GM12878 (cell line): Measurements from ENCODE around the gene CAMK2D. TPM values are rescaled to one million over a fixed set of nuclear protein-coding genes. Genes with fewer than 3 reads are reported as not detected.
"Not testable (repeated sequence)": the region's sequence is repeated elsewhere in the genome, so short reads cannot be mapped to it uniquely, and the experiment has no call there.

Experiments
- ATAC-seq: fragments of 200-7000 bp; cut with Tn5 transposase; 3 replicates; pipeline ENCODE4 v1.9.1; 2020; ENCODE audit warnings: mild to moderate bottlenecking, moderate library complexity
- BruUV-seq: library from RNA; stranded (reverse); fragments of 400-500 nt; replicated peaks from 2 replicates; lab custom pipeline; 2021; lab: Mats Ljungman, UMichigan
- CTCF ChIA-PET: fragments of 300-600 bp; sonication (Branson Sonifier 250); formaldehyde crosslinking; extraction: SDS; loops from one replicate; lab custom pipeline; 2021; ENCODE audit warnings: inconsistent platforms; lab: Yijun Ruan, JAX
- POLR2A ChIA-PET: fragments of 350-600 bp; formaldehyde crosslinking; extraction: SDS; loops from one replicate; lab custom pipeline; 2021; ENCODE audit warnings: inconsistent platforms; lab: Charles Lee
- RAD21 ChIA-PET: fragments of 300-600 bp; sonication (Branson Sonifier 250); formaldehyde crosslinking; loops from one replicate; lab custom pipeline; 2023; ENCODE audit warnings: antibody characterized with exemption; ENCODE audit not compliant: unreplicated experiment; lab: Charles Lee
- SMC1A ChIA-PET: fragments of 300-600 bp; sonication (Branson Sonifier 250); formaldehyde crosslinking; loops from one replicate; lab custom pipeline; 2023; ENCODE audit not compliant: unreplicated experiment, uncharacterized antibody; lab: Charles Lee
- DNase-seq: peaks from one replicate; pipeline ENCODE4 v3.0.0-alpha.2; 2011; ENCODE audit warnings: low read depth, low spot score
- FAIRE-seq: peaks from 3 replicates; lab custom pipeline; 2011; peaks lifted over from hg19 to GRCh38; lab: Jason Lieb, UNC
- H2AFZ ChIP-seq: 2 replicates; pipeline ENCODE4 v1.6.0; 2011; ENCODE audit warnings: low read depth, low read length, control low read depth; ENCODE audit not compliant: control insufficient read depth
- H3K27ac ChIP-seq: 2 replicates; pipeline ENCODE4 v1.5.1; 2011; ENCODE audit warnings: control low read depth; ENCODE audit not compliant: control insufficient read depth, insufficient read depth
- H3K27me3 ChIP-seq, 2 experiments: replicated peaks in 1 of 2; 2 replicates each; pipeline versions ENCODE4 v1.6.0 to v1.6.1; 2011; ENCODE audit warnings: low read length in 1 of 2; ENCODE audit not compliant: control insufficient read depth in 2 of 2, insufficient read depth in 2 of 2
- H3K36me3 ChIP-seq, 2 experiments: 2 replicates each; pipeline ENCODE4 v1.5.1; 2011; ENCODE audit warnings: low read length in 1 of 2; ENCODE audit not compliant: control insufficient read depth in 2 of 2, insufficient read depth in 2 of 2
- H3K4me1 ChIP-seq: 2 replicates; pipeline ENCODE4 v1.6.1; 2011; ENCODE audit warnings: mild to moderate bottlenecking, low read length, moderate library complexity, mixed read lengths; ENCODE audit not compliant: control insufficient read depth, insufficient read depth
- H3K4me2 ChIP-seq: 2 replicates; pipeline ENCODE4 v1.6.0; 2011; ENCODE audit warnings: control low read depth; ENCODE audit not compliant: control insufficient read depth, insufficient read depth
- H3K4me3 ChIP-seq: fragments of 200-600 bp; sonication (generic); 2 replicates; pipeline ENCODE4 v1.5.1; 2016
- H3K79me2 ChIP-seq: 2 replicates; pipeline ENCODE4 v1.6.0; 2011; ENCODE audit warnings: low read length; ENCODE audit not compliant: control insufficient read depth, insufficient read depth
- H3K9ac ChIP-seq: 2 replicates; pipeline ENCODE4 v1.8.0; 2011; ENCODE audit warnings: low read length, control low read depth, mixed read lengths; ENCODE audit not compliant: control insufficient read depth, insufficient read depth
- H3K9me3 ChIP-seq: replicated peaks from 3 replicates; pipeline ENCODE4 v1.5.1; 2011; ENCODE audit warnings: mild to moderate bottlenecking, low read length; ENCODE audit not compliant: control insufficient read depth, insufficient read depth
- H4K20me1 ChIP-seq: 2 replicates; pipeline ENCODE4 v1.6.0; 2011; ENCODE audit not compliant: control insufficient read depth, insufficient read depth
- BCL11A ChIP-seq: IDR thresholded peaks from 2 replicates; pipeline ENCODE4 v1.6.1; 2011; ENCODE audit warnings: low read depth, low read length
- BMI1 ChIP-seq: fragments of 450-650 bp; IDR thresholded peaks from 2 replicates; pipeline ENCODE4 v1.6.1; 2016; ENCODE audit warnings: mild to moderate bottlenecking, moderate library complexity, borderline replicate concordance
- CBFB ChIP-seq: IDR thresholded peaks from 2 replicates; pipeline ENCODE4 v1.6.1; 2016; ENCODE audit warnings: antibody characterized with exemption, low read depth
- EGR1 ChIP-seq, 2 experiments: IDR thresholded peaks; 1 replicate in 1 of 2; 2 replicates in 1 of 2; pipeline ENCODE4 v1.6.1; 2011 to 2012; ENCODE audit warnings: low read depth in 2 of 2, low read length in 2 of 2, borderline replicate concordance in 1 of 2, mild to moderate bottlenecking in 1 of 2, moderate library complexity in 1 of 2
- ETV6 ChIP-seq, 2 experiments: fragments of 450-650 bp in 1 of 2; IDR thresholded peaks in 1 of 2; conservative IDR thresholded peaks in 1 of 2; 2 replicates each; pipeline ENCODE4 v1.6.1; 2014; ENCODE audit warnings: antibody characterized with exemption in 1 of 2, borderline replicate concordance in 1 of 2, low read depth in 1 of 2, mild to moderate bottlenecking in 1 of 2, moderate library complexity in 1 of 2
- IKZF1 ChIP-seq: fragments of 450-650 bp; conservative IDR thresholded peaks from 2 replicates; pipeline ENCODE4 v1.6.1; 2017; ENCODE audit warnings: antibody characterized with exemption, mild to moderate bottlenecking
- IKZF2 ChIP-seq, 2 experiments: fragments of 450-650 bp; IDR thresholded peaks; 2 replicates each; pipeline ENCODE4 v1.6.1; 2017; ENCODE audit warnings: mild to moderate bottlenecking in 2 of 2, moderate library complexity in 2 of 2
- MEF2B ChIP-seq: fragments of 450-650 bp; IDR thresholded peaks from 2 replicates; pipeline ENCODE4 v1.6.1; 2018; ENCODE audit warnings: mild to moderate bottlenecking, moderate library complexity; ENCODE audit not compliant: partially characterized antibody, poor library complexity, severe bottlenecking
- NBN ChIP-seq: fragments of 450-650 bp; IDR thresholded peaks from 2 replicates; pipeline ENCODE4 v1.6.1; 2016
- NR2C2 ChIP-seq: IDR thresholded peaks from 2 replicates; pipeline ENCODE4 v1.6.1; 2011; ENCODE audit warnings: borderline replicate concordance, low read depth; ENCODE audit not compliant: control insufficient read depth, insufficient read length
- NR2F1 ChIP-seq: fragments of 450-650 bp; conservative IDR thresholded peaks from 2 replicates; pipeline ENCODE4 v1.6.1; 2017; ENCODE audit warnings: mild to moderate bottlenecking
- SMAD5 ChIP-seq: IDR thresholded peaks from 2 replicates; pipeline ENCODE4 v1.6.1; 2016; ENCODE audit warnings: antibody characterized with exemption, low read depth
- SREBF2 ChIP-seq: IDR thresholded peaks from 2 replicates; pipeline ENCODE4 v1.6.1; 2012; ENCODE audit warnings: mild to moderate bottlenecking, low read length
- TCF12 ChIP-seq: IDR thresholded peaks from 2 replicates; pipeline ENCODE4 v1.6.1; 2011; ENCODE audit warnings: low read depth, mild to moderate bottlenecking, low read length
- ZBTB4 ChIP-seq: fragments of 450-650 bp; formaldehyde crosslinking; IDR thresholded peaks from 2 replicates; pipeline ENCODE4 v1.4.0; 2022; ENCODE audit warnings: mild to moderate bottlenecking, moderate library complexity
- WGBS: methylation state at CpG from one replicate; pipeline ENCODE4 v1.1.6; 2016; ENCODE audit warnings: low lambda C conversion rate; ENCODE audit not compliant: insufficient replicate concordance, insufficient coverage; ENCODE audit errors: missing lambda C conversion rate; 5-methylcytosine and 5-hydroxymethylcytosine counted together
- in situ Hi-C: fragments of 300-500 bp; cut with MboI; formaldehyde crosslinking; loops from 9 replicates; pipeline ENCODE4 v1.14.3; 2018; ENCODE audit warnings: mixed read lengths
- intact Hi-C: fragments of 100-400 bp; cut with micrococcal nuclease; formaldehyde crosslinking; loops from one replicate; pipeline ENCODE4 v1.14.2; 2022; ENCODE audit not compliant: unreplicated experiment
- polyA plus RNA-seq, 11 experiments: library from polyadenylated mRNA; depleted of rRNA in 4 of 11; unstranded in 6 of 11; stranded (reverse) in 5 of 11; fragments of >200 nt; fragmentation: Nextera tagmentation in 4 of 11; fragmentation: Illumina TruSeq in 1 of 11; extraction: Ambion mirVana in 4 of 11; extraction: Trizol in 1 of 11; gene quantifications; 1 replicate in 1 of 11; 2 replicates in 10 of 11; pipeline versions ENCODE4 v1.2.1 to v1.2.3, GENCODE V29; 2011 to 2016; ENCODE audit warnings: inconsistent platforms in 2 of 11, missing spikeins in 2 of 11, low read depth in 1 of 11
- total RNA-seq, 4 experiments: library from RNA; depleted of rRNA in 3 of 4; stranded (reverse); fragments of >200 nt in 3 of 4; fragmentation: Illumina TruSeq in 1 of 4; extraction: Trizol in 1 of 4; gene quantifications; 2 replicates each; pipeline versions ENCODE4 v1.2.1 to v1.2.3, GENCODE V29; 2013 to 2021

CAMK2D gene
- total and polyA plus RNA-seq, 10 of the 15 experiments (the other 5 are each of a cell fraction or from before 2014, with no cell fraction given) = 6.9 to 88.5 (median 12.9) TPM

DNA sequence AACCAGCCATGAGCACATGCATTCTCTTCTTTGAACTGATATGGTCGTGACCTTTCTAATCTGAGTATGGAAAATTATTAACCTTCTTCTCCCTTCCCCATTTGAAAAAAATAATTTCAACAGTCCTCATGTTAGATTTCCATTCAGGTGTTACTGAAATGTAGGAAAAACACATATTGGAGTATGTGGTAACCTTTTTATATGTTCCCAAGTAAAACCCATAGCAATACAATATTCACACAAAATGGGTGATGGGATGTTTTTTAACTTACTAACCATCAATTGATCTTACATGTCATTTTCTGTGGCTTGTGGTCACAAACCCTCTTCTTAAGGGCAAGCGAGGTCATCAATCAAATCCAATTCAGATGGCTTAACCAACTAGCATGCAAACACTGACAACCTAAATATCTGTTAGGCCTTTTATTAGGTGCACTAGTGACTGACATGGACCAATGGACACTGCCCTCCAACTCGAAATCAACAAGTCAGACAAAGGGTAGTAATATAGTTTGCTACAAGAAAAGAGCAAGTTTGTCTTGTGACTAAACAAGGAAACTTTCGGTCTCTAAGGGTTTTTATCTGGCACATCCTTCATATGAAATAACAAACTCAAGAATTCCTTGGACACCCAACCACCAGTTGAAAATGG lies 74.3 kb downstream of the CAMK2D start (continued):
- no peak for TF ChIP-seq ZBTB4 (CRISPR knock-in tag)
- TF ChIP-seq CBFB = peak; percentile 48; the same call in 1 of the 2 replicates
- TF ChIP-seq TCF12 = 0 out of 2 replicates have a peak, but pooled peaks have one; percentile 30
- TF ChIP-seq SMAD5 = no peak
- TF ChIP-seq BCL11A = peak; percentile 92
- TF ChIP-seq EGR1 (IDR thresholded peaks at IDR 0.05; ENCODE audit: borderline replicate concordance in 1 of 2, low read depth in 2 of 2, low read length in 2 of 2) = no peak
- peak; percentile 69 to 79 for TF ChIP-seq IKZF2 (IDR thresholded peaks at IDR 0.05)
- peak; percentile 69 for TF ChIP-seq IKZF1
- no peak for TF ChIP-seq SREBF2
- peak; percentile 60 for TF ChIP-seq MEF2B
- TF ChIP-seq NBN = peak; percentile 59; the same call in 1 of the 2 replicates
- peak; percentile 99 for TF ChIP-seq NR2F1
- no peak for TF ChIP-seq ETV6 (conservative IDR thresholded peaks at IDR 0.05 in 1 of 2, IDR thresholded peaks at IDR 0.05 in 1 of 2; ENCODE audit: borderline replicate concordance in 1 of 2, low read depth in 1 of 2)
- TF ChIP-seq NR2C2 = no peak
- TF ChIP-seq BMI1 = peak; percentile 66; the same call in 1 of the 2 replicates

DNA sequence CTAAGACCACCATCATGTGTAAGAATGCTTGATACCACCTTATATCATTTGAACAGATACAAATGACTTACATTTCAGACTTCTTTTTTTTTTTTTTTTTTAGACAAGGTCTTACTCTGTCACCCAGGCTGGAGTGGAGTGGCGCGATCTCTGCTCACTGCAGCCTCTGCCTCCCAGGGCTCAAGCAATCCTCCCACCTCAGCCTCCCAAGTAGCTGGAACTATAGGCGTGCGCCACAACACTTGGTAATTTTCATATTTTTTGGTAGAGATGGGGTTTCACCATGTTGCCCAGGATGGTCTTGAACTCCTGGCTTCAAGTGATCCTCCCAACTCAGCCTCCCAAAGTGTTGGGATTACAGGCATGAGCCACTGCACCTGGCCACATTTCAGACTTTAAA lies 76.4 kb downstream of the CAMK2D start:
- in situ Hi-C loops, H3K4me3 ChIP-seq, H3K4me2 ChIP-seq, H3K9me3 ChIP-seq, H3K36me3 ChIP-seq, H3K27ac ChIP-seq, H3K79me2 ChIP-seq, FAIRE-seq, H3K9ac ChIP-seq, H2AFZ ChIP-seq, intact Hi-C loops, DNase-seq, H3K27me3 ChIP-seq, BruUV-seq, H4K20me1 ChIP-seq, ATAC-seq: not testable (repeated sequence)
- ChIA-PET CTCF (interaction anchor here (0.6 to 3.0 kb wide), 6 partner anchors 11 to 188 kb away, joined by 3 to 12 read pairs (median 6); no protein-coding TSS in a partner anchor), RAD21 (interaction anchor here (1.2 to 1.9 kb wide), 3 partner anchors 48 to 76 kb away, joined by 4 to 6 read pairs (median 5); no protein-coding TSS in a partner anchor), SMC1A (interaction anchor here (0.8 to 4.4 kb wide), 10 partner anchors 8 to 74 kb away, joined by 3 to 21 read pairs (median 5); no protein-coding TSS in a partner anchor), POLR2A (interaction anchor here (0.6 to 2.9 kb wide), 3 partner anchors 8 to 47 kb away, joined by 3 to 6 read pairs (median 5); no protein-coding TSS in a partner anchor)
- 93% methylated on average over 2 of the region's 4 CpGs for WGBS
- H3K4me1 ChIP-seq = peaks cover 34% of the 10 kb centered on the region
